Measurements from ENCODE around the gene HDAC4.

HDAC4 gene

DNA sequence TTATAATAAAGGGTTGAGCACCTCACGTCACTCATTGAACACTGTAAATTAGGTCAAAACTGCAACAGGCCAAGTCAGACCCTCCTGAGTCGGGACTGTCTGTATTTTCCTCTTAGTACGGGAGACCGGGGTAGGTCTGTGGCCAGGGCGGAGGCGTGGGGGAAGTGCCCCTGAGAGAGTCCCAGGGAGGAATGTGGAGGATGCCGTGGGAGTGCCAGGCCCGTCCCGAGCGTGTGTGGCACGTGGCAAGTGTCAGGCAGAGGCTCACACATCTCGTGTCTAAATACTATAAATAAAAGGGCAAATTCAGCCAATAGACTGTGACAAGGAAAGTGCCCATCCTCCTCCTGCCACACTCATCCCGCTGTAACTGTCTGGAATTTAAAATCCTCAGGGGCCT, 6.3 kb upstream of the HDAC4 start:
- TF ChIP-seq, protein P1, sequence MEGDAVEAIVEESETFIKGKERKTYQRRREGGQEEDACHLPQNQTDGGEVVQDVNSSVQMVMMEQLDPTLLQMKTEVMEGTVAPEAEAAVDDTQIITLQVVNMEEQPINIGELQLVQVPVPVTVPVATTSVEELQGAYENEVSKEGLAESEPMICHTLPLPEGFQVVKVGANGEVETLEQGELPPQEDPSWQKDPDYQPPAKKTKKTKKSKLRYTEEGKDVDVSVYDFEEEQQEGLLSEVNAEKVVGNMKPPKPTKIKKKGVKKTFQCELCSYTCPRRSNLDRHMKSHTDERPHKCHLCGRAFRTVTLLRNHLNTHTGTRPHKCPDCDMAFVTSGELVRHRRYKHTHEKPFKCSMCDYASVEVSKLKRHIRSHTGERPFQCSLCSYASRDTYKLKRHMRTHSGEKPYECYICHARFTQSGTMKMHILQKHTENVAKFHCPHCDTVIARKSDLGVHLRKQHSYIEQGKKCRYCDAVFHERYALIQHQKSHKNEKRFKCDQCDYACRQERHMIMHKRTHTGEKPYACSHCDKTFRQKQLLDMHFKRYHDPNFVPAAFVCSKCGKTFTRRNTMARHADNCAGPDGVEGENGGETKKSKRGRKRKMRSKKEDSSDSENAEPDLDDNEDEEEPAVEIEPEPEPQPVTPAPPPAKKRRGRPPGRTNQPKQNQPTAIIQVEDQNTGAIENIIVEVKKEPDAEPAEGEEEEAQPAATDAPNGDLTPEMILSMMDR (IDR thresholded peaks at IDR 0.05; ENCODE audit: insufficient read depth, low read length): no peak

DNA sequence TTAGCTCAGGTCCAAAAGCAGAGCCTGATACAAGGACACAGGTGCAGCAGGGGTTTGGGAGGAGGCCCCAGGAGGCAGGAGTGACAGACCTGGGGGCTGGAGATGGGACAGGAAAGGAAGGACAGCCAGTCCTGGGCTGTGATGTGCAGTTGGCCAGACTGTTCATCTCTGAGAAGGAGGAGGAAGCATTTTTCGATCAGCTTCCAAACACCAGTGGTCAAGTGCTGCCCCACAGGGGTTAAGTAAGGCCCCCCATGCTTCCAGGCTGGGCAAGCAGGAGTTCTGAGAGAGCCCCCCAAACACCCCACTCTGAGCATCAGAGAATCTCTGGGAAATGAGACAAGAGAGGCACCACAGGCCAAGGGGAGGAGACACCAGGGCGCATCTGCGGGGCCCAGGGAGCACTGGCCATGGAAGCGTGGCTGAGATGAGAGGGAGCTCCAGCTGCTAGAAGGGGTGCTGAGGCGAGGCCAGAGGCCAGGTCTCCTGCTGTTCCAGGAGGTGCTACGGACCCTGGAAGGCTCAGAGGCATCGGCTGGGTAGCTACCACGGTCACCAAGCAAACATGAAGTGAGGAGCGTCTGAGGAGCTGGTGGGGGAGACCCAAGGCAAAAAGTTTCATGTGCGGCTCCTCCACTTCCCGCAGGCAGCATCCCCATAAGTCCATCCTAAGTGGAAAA, 5.6 kb upstream of the HDAC4 start:
- no peak for DNase-seq (ENCODE audit: low read depth in 1 of 2, low spot score in 1 of 2)
- Histone ChIP-seq H3K4me3 (replicated peaks; ENCODE audit: insufficient read depth, low read length) (no peak overlapping the region), H3K27ac (replicated peaks) (no peak overlapping the region), H3K27me3 (ENCODE audit: insufficient read depth, poor library complexity, severe bottlenecking) (no peaks in the 10 kb centered on the region)
- TF ChIP-seq GABPA (IDR thresholded peaks at IDR 0.05; ENCODE audit: low read depth): no peak
- TF ChIP-seq, protein P2, sequence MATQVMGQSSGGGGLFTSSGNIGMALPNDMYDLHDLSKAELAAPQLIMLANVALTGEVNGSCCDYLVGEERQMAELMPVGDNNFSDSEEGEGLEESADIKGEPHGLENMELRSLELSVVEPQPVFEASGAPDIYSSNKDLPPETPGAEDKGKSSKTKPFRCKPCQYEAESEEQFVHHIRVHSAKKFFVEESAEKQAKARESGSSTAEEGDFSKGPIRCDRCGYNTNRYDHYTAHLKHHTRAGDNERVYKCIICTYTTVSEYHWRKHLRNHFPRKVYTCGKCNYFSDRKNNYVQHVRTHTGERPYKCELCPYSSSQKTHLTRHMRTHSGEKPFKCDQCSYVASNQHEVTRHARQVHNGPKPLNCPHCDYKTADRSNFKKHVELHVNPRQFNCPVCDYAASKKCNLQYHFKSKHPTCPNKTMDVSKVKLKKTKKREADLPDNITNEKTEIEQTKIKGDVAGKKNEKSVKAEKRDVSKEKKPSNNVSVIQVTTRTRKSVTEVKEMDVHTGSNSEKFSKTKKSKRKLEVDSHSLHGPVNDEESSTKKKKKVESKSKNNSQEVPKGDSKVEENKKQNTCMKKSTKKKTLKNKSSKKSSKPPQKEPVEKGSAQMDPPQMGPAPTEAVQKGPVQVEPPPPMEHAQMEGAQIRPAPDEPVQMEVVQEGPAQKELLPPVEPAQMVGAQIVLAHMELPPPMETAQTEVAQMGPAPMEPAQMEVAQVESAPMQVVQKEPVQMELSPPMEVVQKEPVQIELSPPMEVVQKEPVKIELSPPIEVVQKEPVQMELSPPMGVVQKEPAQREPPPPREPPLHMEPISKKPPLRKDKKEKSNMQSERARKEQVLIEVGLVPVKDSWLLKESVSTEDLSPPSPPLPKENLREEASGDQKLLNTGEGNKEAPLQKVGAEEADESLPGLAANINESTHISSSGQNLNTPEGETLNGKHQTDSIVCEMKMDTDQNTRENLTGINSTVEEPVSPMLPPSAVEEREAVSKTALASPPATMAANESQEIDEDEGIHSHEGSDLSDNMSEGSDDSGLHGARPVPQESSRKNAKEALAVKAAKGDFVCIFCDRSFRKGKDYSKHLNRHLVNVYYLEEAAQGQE (IDR thresholded peaks at IDR 0.05; ENCODE audit: insufficient replicate concordance, low read depth): no peak
- no peak for TF ChIP-seq SPI1 (IDR thresholded peaks at IDR 0.05; ENCODE audit: borderline replicate concordance, low read depth)
- TF ChIP-seq, protein P1 (IDR thresholded peaks at IDR 0.05; ENCODE audit: insufficient read depth, low read length): no peak
- no peak for TF ChIP-seq POLR2AphosphoS5 (IDR thresholded peaks at IDR 0.05; ENCODE audit: low read depth)

More for the DNA sequence above, 6.3 kb upstream of the HDAC4 start:
- Histone ChIP-seq H3K27ac (replicated peaks) (no peak overlapping the region), H3K4me3 (replicated peaks; ENCODE audit: insufficient read depth, low read length) (no peak overlapping the region), H3K27me3 (ENCODE audit: insufficient read depth, poor library complexity, severe bottlenecking) (no peaks in the 10 kb centered on the region)
- no peak for DNase-seq (ENCODE audit: low read depth in 1 of 2, low spot score in 1 of 2)

DNA sequence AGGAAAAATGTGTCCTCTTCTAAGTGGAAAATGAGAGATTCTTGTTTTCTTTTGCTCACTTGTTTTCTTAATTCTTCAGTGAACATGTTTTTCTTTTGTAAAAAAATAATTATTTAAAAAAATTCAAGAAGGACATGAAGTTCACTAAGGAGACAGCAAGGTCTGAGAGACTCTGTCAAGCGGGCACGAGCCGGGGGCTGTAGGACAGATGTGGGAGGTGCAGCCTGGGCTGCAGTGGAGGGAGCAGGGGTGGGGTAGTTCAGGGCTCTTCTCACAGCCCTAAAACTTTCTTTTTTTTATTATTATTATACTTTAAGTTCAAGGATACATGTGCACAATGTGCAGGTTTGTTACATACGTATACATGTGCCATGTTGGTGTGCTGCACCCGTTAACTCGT, 4.3 kb upstream of the HDAC4 start:
- DNase-seq (ENCODE audit: low read depth in 1 of 2, low spot score in 1 of 2): no peak
- TF ChIP-seq, protein P2 (IDR thresholded peaks at IDR 0.05; ENCODE audit: insufficient replicate concordance, low read depth): no peak
- no peak for TF ChIP-seq SPI1 (IDR thresholded peaks at IDR 0.05; ENCODE audit: borderline replicate concordance, low read depth)
- no peak for TF ChIP-seq GABPA (IDR thresholded peaks at IDR 0.05; ENCODE audit: low read depth)
- TF ChIP-seq, protein P1 (IDR thresholded peaks at IDR 0.05; ENCODE audit: insufficient read depth, low read length): no peak
- no peak for TF ChIP-seq POLR2AphosphoS5 (IDR thresholded peaks at IDR 0.05; ENCODE audit: low read depth)
- no peaks in the 10 kb centered on the region for H3K27me3 ChIP-seq (ENCODE audit: insufficient read depth, poor library complexity, severe bottlenecking)
- no peak overlapping the region for H3K4me3 ChIP-seq (replicated peaks; ENCODE audit: insufficient read depth, low read length)
- no peak overlapping the region for H3K27ac ChIP-seq (replicated peaks)

DNA sequence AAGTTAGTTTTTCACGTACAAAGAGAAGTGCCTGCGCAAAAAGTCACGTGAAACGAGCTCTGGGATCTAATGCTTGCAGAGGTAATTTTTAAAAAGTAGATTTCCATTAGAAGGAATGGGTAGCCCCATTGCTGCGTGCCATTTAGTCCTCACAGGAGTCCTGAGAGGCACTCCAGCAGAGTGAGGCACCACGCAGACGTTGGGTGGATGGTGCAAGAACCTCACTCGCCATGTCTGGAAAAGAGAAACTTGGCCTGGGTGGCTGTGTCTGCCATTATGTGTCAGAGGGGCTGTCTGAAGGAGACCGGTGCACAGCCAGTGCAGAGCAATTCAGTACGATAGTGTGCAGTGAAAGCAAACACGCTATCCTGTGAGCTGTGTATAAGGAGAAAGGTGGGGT, 1.8 kb upstream of the HDAC4 start:
- peak in 1 of 2 experiments; percentile 20 for DNase-seq (ENCODE audit: low read depth in 1 of 2, low spot score in 1 of 2)
- Histone ChIP-seq H3K4me3 (replicated peaks; ENCODE audit: insufficient read depth, low read length) (no peak overlapping the region), H3K27ac (replicated peaks) (no peak overlapping the region; the same call in 1 of the 2 replicates), H3K27me3 (ENCODE audit: insufficient read depth, poor library complexity, severe bottlenecking) (no peaks in the 10 kb centered on the region)
- no peak for TF ChIP-seq SPI1 (IDR thresholded peaks at IDR 0.05; ENCODE audit: borderline replicate concordance, low read depth)
- TF ChIP-seq GABPA (IDR thresholded peaks at IDR 0.05; ENCODE audit: low read depth): no peak
- TF ChIP-seq POLR2AphosphoS5 (IDR thresholded peaks at IDR 0.05; ENCODE audit: low read depth): no peak
- TF ChIP-seq, protein P1 (IDR thresholded peaks at IDR 0.05; ENCODE audit: insufficient read depth, low read length): no peak
- TF ChIP-seq, protein P2 (IDR thresholded peaks at IDR 0.05; ENCODE audit: insufficient replicate concordance, low read depth): no peak

Measured in HL-60 (cell line).